ENCODE data around the gene TAGAP.

The TAGAP gene

GRCh38 chr6:159047891-159048685 is 3.3 kb upstream of the TAGAP start:
- TF ChIP-seq, protein P1, sequence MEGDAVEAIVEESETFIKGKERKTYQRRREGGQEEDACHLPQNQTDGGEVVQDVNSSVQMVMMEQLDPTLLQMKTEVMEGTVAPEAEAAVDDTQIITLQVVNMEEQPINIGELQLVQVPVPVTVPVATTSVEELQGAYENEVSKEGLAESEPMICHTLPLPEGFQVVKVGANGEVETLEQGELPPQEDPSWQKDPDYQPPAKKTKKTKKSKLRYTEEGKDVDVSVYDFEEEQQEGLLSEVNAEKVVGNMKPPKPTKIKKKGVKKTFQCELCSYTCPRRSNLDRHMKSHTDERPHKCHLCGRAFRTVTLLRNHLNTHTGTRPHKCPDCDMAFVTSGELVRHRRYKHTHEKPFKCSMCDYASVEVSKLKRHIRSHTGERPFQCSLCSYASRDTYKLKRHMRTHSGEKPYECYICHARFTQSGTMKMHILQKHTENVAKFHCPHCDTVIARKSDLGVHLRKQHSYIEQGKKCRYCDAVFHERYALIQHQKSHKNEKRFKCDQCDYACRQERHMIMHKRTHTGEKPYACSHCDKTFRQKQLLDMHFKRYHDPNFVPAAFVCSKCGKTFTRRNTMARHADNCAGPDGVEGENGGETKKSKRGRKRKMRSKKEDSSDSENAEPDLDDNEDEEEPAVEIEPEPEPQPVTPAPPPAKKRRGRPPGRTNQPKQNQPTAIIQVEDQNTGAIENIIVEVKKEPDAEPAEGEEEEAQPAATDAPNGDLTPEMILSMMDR (IDR thresholded peaks at IDR 0.05; ENCODE audit: low read depth, low read length): no peak
- in situ Hi-C loops (cut with HindIII; ENCODE audit: low sequenced_read_pairs): no loop called here
- no peak for DNase-seq (ENCODE audit: low read depth, low spot score)
- H3K4me3 ChIP-seq (ENCODE audit: low read depth, low read length): no peak overlapping the region

GRCh38 chr6:159045801-159046200 is 1.0 kb upstream of the TAGAP start:
- no peak overlapping the region for H3K4me3 ChIP-seq (ENCODE audit: low read depth, low read length)
- DNase-seq (ENCODE audit: low read depth, low spot score): no peak
- TF ChIP-seq, protein P1 (IDR thresholded peaks at IDR 0.05; ENCODE audit: low read depth, low read length): no peak
- in situ Hi-C loops (cut with HindIII; ENCODE audit: low sequenced_read_pairs): no loop called here

GRCh38 chr6:159043947-159044346 is 844 bp downstream of the TAGAP start:
- DNase-seq (ENCODE audit: low read depth, low spot score): no peak
- H3K4me3 ChIP-seq (ENCODE audit: low read depth, low read length): no peak overlapping the region
- in situ Hi-C loops (cut with HindIII; ENCODE audit: low sequenced_read_pairs): no loop called here
- TF ChIP-seq, protein P1 (IDR thresholded peaks at IDR 0.05; ENCODE audit: low read depth, low read length): no peak

DNA sequence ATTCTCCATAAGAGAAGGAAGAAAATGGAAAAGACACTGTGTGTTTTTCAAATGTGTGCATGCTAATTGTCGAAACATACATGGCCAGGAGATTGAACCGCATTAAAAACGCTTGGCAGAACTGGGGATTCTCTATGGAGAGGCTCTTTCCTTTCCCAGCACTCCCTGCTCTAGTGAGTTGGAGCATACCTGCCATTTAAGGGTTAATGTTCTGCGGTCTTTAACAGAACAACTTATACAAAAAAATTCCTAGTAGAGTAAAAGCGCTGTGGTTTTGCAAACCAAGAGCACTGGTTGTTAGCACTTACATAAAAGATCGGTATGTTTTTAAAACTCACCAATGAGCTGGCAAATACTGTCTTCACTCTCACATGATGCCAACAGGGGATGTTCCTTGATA is 1.5 kb downstream of the TAGAP start:
- no peak overlapping the region for H3K4me3 ChIP-seq (ENCODE audit: low read depth, low read length)
- in situ Hi-C loops (cut with HindIII; ENCODE audit: low sequenced_read_pairs): no loop called here
- TF ChIP-seq, protein P1 (IDR thresholded peaks at IDR 0.05; ENCODE audit: low read depth, low read length): no peak
- DNase-seq (ENCODE audit: low read depth, low spot score): no peak

DNA sequence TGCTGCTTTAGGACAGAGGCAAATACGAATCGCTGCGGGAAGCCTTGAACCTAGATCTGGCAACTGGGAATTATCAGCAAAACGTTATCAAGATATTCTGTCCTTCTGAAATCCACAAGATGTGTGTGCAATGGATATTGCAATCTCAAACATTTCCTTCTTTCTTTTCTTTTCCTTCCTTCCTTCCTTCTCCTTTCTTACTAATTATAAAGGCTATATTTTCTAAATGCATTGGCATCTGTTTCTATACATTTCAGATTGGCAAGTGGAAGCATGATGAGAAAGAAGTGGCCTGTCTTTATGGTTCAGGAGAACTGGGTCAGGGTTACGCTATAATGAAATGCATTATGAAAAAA is 2.0 kb downstream of the TAGAP start:
- no peak overlapping the region for H3K4me3 ChIP-seq (ENCODE audit: low read depth, low read length)
- DNase-seq (ENCODE audit: low read depth, low spot score): no peak
- in situ Hi-C loops (cut with HindIII; ENCODE audit: low sequenced_read_pairs): no loop called here
- TF ChIP-seq, protein P1 (IDR thresholded peaks at IDR 0.05; ENCODE audit: low read depth, low read length): no peak

GRCh38 chr6:159042003-159042825 is 2.6 kb downstream of the TAGAP start:
- no peak overlapping the region for H3K4me3 ChIP-seq (ENCODE audit: low read depth, low read length)
- DNase-seq (ENCODE audit: low read depth, low spot score): peak; percentile 47
- TF ChIP-seq, protein P1 (IDR thresholded peaks at IDR 0.05; ENCODE audit: low read depth, low read length): peak; percentile 99
- in situ Hi-C loops (cut with HindIII; ENCODE audit: low sequenced_read_pairs): no loop called here

All from astrocyte of the spinal cord (primary cell).